Esophagus squamous epithelium (tissue), 5 donors: ENCODE results near the gene FLT3. TPM values are rescaled to one million over a fixed set of nuclear protein-coding genes. Genes with fewer than 3 reads are reported as not detected.

Source experiments
- DNase-seq: peaks from one replicate; lab custom pipeline; 2025; lab: John Stamatoyannopoulos, UW
- H3K27ac ChIP-seq, 4 donors: fragments of 200-600 bp; sonication (generic); one replicate each; pipeline ENCODE4 v1.5.1; 2016 to 2019; ENCODE audit warnings: mild to moderate bottlenecking in 1 of 4
- H3K27me3 ChIP-seq, 4 donors: fragments of 200-600 bp; sonication (generic); 1 replicate in 3 of 4; 2 replicates in 1 of 4; pipeline versions ENCODE4 v1.5.1 to v1.6.0; 2017 to 2021; ENCODE audit warnings: antibody characterized with exemption in 1 of 4
- H3K36me3 ChIP-seq, 3 donors: fragments of 200-600 bp; sonication (generic); one replicate each; pipeline ENCODE4 v1.5.1; 2016 to 2019
- H3K4me1 ChIP-seq, 3 donors: fragments of 200-600 bp; sonication (generic); one replicate each; pipeline ENCODE4 v1.5.1; 2017 to 2019
- H3K4me3 ChIP-seq, 4 donors: fragments of 200-600 bp; sonication (generic); 1 replicate in 3 of 4; 2 replicates in 1 of 4; pipeline ENCODE4 v1.5.1; 2016 to 2019; ENCODE audit warnings: mild to moderate bottlenecking in 2 of 4, moderate library complexity in 1 of 4
- H3K9me3 ChIP-seq, 3 donors: fragments of 200-600 bp; sonication (generic); one replicate each; pipeline ENCODE4 v1.5.1; 2016 to 2019
- CTCF ChIP-seq, 6 experiments: fragments of 450-650 bp in 4 of 6; fragments of 200-600 bp in 2 of 6; sonication (generic) in 2 of 6; IDR thresholded peaks; one replicate each; pipeline ENCODE4 v1.5.1; 2016 to 2019; ENCODE audit warnings: antibody characterized with exemption in 6 of 6, mild to moderate bottlenecking in 4 of 6, moderate library complexity in 4 of 6
- POLR2A ChIP-seq, 4 donors: fragments of 450-650 bp; IDR thresholded peaks; one replicate each; pipeline ENCODE4 v1.6.1; 2017; ENCODE audit warnings: antibody characterized with exemption in 4 of 4, mild to moderate bottlenecking in 4 of 4, moderate library complexity in 3 of 4
- WGBS, 2 donors: methylation state at CpG; one replicate each; pipeline ENCODE4 v1.1.5; 2018; 5-methylcytosine and 5-hydroxymethylcytosine counted together
- intact Hi-C: fragments of 100-400 bp; cut with DNase I; formaldehyde crosslinking; loops from one replicate; pipeline ENCODE4 v1.15.0; 2022
- total RNA-seq, 4 donors: library from RNA; depleted of rRNA; stranded (reverse); fragments of >200 nt; gene quantifications; one replicate each; pipeline ENCODE4 v1.1.0, GENCODE V29; 2016
- donor health status: DM: yes; HTN: yes; CAD: no.

The FLT3 gene
- total RNA-seq, 4 donors from 2014 or later = 0.09 to 1.5 (median 0.96) TPM

- intact Hi-C loops = no loop called here
- TF ChIP-seq CTCF (IDR thresholded peaks at IDR 0.05) = no peak
- TF ChIP-seq POLR2A (IDR thresholded peaks at IDR 0.05) = no peak
- H3K4me3 ChIP-seq = no peak overlapping the region
- H3K36me3 ChIP-seq = no peaks in the 10 kb centered on the region
- no peak overlapping the region for H3K27ac ChIP-seq
- peaks cover 0 to 3% (median 0%) of the 10 kb centered on the region in 3 donors for H3K4me1 ChIP-seq
- DNase-seq = no peak
- 71 to 83% methylated on average over 11 of the region's 11 CpGs for WGBS, 2 donors
- no peaks in the 10 kb centered on the region for H3K9me3 ChIP-seq
- no peaks in the 10 kb centered on the region for H3K27me3 ChIP-seq
These were observed 31.3 kb upstream of the FLT3 start for GRCh38 chr13:28131646-28132045.

- DNase-seq = no peak
- no peaks in the 10 kb centered on the region for H3K4me1 ChIP-seq
- no peak overlapping the region for H3K27ac ChIP-seq
- 49 to 52% methylated on average over 5 of the region's 5 CpGs for WGBS, 2 donors
- H3K9me3 ChIP-seq = no peaks in the 10 kb centered on the region
- intact Hi-C loops = no loop called here
- no peaks in the 10 kb centered on the region for H3K36me3 ChIP-seq
- TF ChIP-seq POLR2A (IDR thresholded peaks at IDR 0.05) = no peak
- TF ChIP-seq CTCF (IDR thresholded peaks at IDR 0.05) = no peak
- no peaks in the 10 kb centered on the region for H3K27me3 ChIP-seq
- no peak overlapping the region for H3K4me3 ChIP-seq
These were observed 29.7 kb upstream of the FLT3 start for GRCh38 chr13:28129911-28130693.

GRCh38 chr13:28128926-28129325, 28.6 kb upstream of the FLT3 start:
- Histone ChIP-seq H3K4me3 (no peak overlapping the region), H3K4me1 (no peaks in the 10 kb centered on the region)

GRCh38 chr13:28128030-28128429, 27.7 kb upstream of the FLT3 start:
- DNase-seq = no peak
- H3K4me3 ChIP-seq = no peak overlapping the region
- no peaks in the 10 kb centered on the region for H3K27me3 ChIP-seq
- TF ChIP-seq CTCF (IDR thresholded peaks at IDR 0.05) = no peak
- no peak for TF ChIP-seq POLR2A (IDR thresholded peaks at IDR 0.05)
- no peaks in the 10 kb centered on the region for H3K36me3 ChIP-seq
- no peaks in the 10 kb centered on the region for H3K9me3 ChIP-seq
- intact Hi-C loops = no loop called here
- H3K4me1 ChIP-seq = no peaks in the 10 kb centered on the region
- no peak overlapping the region for H3K27ac ChIP-seq

More at GRCh38 chr13:28128926-28129325, 28.6 kb upstream of the FLT3 start:
- DNase-seq = no peak
- TF ChIP-seq CTCF (IDR thresholded peaks at IDR 0.05) (no peak), POLR2A (IDR thresholded peaks at IDR 0.05) (no peak)
- Histone ChIP-seq H3K9me3 (no peaks in the 10 kb centered on the region), H3K36me3 (no peaks in the 10 kb centered on the region), H3K27ac (no peak overlapping the region), H3K27me3 (no peaks in the 10 kb centered on the region)
- intact Hi-C loops = no loop called here

- H3K4me3 ChIP-seq = no peak overlapping the region
- 80 to 90% methylated on average over 8 of the region's 8 CpGs for WGBS, 2 donors
- no peaks in the 10 kb centered on the region for H3K9me3 ChIP-seq
- intact Hi-C loops = no loop called here
- no peaks in the 10 kb centered on the region for H3K4me1 ChIP-seq
- H3K27ac ChIP-seq = no peak overlapping the region
- DNase-seq = no peak
- TF ChIP-seq CTCF (IDR thresholded peaks at IDR 0.05) (no peak), POLR2A (IDR thresholded peaks at IDR 0.05) (no peak)
- no peaks in the 10 kb centered on the region for H3K36me3 ChIP-seq
- peaks cover 0 to 14% (median 0%) of the 10 kb centered on the region in 4 donors for H3K27me3 ChIP-seq
These were observed 20.8 kb upstream of the FLT3 start for GRCh38 chr13:28121224-28121623.
